Epithelial cell of proximal tubule (primary cell): ENCODE results near the gene GARIN5A. TPM values are rescaled to one million over a fixed set of nuclear protein-coding genes. Genes with fewer than 3 reads are reported as not detected.
A peak's percentile ranks its signal among the peaks of the same experiment; 100 is the strongest.
"Not testable (repeated sequence)": the region's sequence is repeated elsewhere in the genome, so short reads cannot be mapped to it uniquely, and the experiment has no call there.

ENCODE experiments used
- DNase-seq: peaks from one replicate; pipeline ENCODE4 v3.0.0-alpha.2; 2011; ENCODE audit warnings: low read depth
- H3K4me3 ChIP-seq: 2 replicates; pipeline ENCODE4 v1.5.1; 2011; ENCODE audit warnings: low read depth, mild to moderate bottlenecking, low read length
- total RNA-seq: library from RNA; depleted of rRNA; stranded (reverse); fragments of >200 nt; gene quantifications from 2 replicates; pipeline ENCODE4 v1.2.3, GENCODE V29; 2015
- TF ChIP-seq, protein P1 (sequence below): conservative IDR thresholded peaks from 2 replicates; pipeline ENCODE4 v1.5.1; 2012; ENCODE audit warnings: low read depth, mild to moderate bottlenecking, low read length

GARIN5A gene
- total RNA-seq, 1 donor from 2014 or later = 0.69 TPM

DNA sequence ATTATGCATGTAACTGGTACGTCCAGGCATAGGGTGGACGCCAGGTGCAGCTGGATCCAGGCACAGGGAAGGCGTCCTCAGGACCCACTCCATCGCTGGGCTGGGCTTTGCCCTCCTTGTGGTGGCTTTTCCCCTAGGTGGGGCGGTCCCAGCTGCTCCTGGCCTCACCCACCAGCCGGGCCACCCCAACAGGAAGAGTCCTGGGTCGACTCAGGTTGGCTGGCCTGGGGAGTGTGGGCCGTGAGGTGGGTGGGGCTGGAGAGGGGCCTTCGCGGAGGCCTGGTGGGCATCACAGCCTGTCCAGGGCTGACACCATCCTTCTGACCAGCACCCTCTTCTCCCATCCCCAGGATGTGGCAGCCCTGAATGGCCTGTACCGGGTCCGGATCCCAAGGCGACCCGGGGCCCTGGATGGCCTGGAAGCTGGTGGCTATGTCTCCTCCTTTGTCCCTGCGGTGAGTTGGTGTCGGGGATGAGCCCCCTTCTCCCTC lies 3.2 kb upstream of the GARIN5A start:
- TF ChIP-seq, protein P1, sequence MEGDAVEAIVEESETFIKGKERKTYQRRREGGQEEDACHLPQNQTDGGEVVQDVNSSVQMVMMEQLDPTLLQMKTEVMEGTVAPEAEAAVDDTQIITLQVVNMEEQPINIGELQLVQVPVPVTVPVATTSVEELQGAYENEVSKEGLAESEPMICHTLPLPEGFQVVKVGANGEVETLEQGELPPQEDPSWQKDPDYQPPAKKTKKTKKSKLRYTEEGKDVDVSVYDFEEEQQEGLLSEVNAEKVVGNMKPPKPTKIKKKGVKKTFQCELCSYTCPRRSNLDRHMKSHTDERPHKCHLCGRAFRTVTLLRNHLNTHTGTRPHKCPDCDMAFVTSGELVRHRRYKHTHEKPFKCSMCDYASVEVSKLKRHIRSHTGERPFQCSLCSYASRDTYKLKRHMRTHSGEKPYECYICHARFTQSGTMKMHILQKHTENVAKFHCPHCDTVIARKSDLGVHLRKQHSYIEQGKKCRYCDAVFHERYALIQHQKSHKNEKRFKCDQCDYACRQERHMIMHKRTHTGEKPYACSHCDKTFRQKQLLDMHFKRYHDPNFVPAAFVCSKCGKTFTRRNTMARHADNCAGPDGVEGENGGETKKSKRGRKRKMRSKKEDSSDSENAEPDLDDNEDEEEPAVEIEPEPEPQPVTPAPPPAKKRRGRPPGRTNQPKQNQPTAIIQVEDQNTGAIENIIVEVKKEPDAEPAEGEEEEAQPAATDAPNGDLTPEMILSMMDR = no peak
- no peak overlapping the region for H3K4me3 ChIP-seq
- no peak for DNase-seq

DNA sequence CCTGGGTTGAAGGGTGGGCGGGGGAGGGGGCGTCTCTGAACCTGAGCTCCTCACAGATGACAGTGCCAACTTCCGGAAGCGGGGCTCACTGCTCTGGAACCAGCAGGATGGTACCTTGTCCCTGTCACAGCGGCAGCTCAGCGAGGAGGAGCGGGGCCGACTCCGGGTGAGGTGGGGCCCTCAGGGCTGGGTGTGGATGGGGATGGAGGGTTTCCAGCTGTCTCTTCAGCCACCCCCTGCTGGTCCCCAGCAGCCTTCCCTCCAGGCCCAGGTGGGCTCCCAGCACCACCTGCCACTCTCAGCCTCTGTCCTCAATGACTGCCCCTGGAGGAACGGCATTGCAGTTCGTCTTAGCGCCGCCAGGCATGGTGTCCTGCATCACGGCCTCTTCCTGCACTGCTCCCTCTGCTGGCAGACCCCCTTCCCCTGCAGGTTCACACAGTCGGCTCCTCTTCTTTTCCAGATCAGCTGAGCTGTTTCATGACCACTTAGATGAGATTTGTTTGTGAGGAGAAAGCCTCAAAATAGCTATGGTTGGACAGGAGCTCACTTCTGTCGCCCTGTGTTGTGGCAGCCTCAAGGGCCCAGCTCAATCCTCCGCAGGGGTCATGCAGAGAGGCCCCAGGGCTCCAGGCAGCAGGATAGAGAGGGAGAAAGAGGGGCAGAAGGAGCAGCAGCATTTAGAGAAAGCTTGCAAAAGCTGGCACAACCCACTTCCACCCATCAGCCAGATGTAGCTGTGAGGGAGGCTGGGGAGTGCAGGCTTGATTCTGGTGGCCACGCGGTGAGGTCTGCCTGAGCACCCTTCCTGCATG lies 2.5 kb upstream of the GARIN5A start:
- no peak overlapping the region for H3K4me3 ChIP-seq
- DNase-seq = no peak
- TF ChIP-seq, protein P1 = peak; percentile 53

DNA sequence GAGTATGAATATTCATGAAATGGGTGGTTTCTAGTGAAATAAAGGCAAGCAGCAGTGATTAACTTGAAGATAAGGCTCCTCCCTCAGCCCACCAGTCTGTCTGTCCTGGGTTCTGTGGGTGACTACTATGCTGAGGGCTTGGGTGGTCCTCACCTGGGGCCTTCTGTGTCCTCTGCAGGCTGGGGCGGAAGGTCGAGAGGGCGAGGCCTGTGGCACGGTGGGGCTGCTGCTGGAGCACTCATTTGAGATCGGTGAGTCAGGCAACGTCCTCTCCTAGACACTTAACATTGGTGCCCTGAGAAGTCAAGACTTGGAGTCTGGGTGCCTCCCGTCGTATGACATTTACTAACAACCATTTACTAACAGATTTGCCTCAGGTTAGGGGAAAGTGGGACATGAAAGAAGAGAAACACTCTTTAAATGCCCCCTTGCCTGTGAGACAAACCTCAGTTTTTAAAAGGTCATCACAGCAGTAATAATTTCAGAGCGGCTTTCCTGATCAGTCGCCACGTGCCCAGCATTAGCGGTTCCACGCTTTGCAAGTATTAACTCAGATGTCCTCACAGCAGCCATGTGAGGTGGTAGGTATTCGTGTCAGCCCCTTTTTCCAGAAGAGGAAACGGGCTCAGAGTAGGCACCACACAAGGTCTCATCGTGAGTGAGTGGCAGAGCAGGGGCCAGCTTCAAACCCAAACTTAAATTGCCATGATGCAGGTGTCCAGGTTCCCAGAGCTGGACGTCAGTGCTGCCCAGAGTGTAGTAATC lies 1.3 kb upstream of the GARIN5A start:
- H3K4me3 ChIP-seq = no peak overlapping the region
- DNase-seq = no peak
- TF ChIP-seq, protein P1 = no peak

DNA sequence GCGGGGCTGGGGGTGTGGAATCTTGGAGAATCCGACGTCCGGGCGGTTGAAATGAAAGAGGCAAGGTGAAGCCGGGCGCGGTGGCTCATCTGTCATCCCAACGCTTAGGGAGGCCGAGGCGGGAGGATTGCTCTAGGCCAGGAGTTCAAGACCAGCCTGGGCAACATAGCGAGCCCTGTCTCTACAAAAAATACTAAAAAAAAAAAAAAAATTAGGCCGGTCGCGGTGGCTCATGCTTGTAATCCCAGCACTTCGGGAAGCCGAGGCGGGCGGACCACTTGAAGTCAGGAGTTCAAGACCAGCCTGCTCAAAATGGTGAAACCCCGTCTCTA lies 225 bp upstream of the GARIN5A start:
- peak overlapping the region; percentile 98 for H3K4me3 ChIP-seq
- no peak for DNase-seq
- TF ChIP-seq, protein P1 = no peak

DNA sequence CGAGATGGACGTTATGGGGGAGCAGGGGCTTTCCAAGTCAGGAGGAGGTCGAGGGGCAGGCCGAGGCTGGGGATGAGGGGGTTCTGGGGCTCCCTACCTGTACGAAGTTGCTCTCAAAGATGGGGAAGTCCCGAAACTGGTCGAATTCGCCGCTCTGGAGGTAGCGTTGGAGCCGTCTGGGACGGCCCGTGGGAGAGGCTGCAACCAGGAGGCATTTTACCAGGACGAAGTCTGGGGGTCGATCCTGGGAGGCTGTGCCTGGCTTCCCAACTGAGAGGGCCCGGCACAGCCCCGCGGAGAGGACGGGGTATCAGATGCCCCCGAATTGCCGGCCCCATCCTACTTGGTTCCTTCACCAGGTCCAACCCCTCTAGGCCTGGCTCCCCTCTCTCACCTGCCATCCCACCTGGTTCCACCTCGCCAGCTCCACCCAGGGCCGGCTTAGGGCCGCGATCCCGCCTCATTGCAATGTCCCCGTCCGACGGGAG lies 868 bp downstream of the GARIN5A start:
- H3K4me3 ChIP-seq = peak overlapping the region; percentile 98
- TF ChIP-seq, protein P1 = no peak
- no peak for DNase-seq

DNA sequence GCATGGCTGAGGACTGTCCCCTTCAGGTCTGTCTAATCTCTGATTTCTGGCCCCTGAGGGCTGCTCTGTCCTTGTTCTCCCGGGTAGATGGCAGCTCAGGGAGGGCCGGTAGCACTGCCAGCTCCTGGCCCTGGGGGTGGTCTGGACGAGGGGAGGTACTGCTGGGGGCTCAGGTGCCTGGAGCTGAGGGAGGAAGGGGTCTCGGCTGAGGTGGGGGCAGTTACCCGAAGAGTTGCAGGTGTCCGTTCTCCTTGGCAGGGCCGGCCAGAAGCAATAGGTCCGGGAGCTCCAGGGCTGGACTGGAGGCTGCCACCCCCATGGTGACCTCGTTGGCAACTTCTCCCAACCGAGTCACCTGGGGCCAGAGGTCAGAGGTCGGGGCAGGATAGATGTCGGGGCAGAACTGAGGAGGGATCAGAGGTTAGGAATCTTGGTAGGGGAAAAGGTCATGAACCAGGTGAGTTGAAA lies 1.5 kb downstream of the GARIN5A start:
- DNase-seq = no peak
- no peak overlapping the region for H3K4me3 ChIP-seq
- TF ChIP-seq, protein P1 = no peak

DNA sequence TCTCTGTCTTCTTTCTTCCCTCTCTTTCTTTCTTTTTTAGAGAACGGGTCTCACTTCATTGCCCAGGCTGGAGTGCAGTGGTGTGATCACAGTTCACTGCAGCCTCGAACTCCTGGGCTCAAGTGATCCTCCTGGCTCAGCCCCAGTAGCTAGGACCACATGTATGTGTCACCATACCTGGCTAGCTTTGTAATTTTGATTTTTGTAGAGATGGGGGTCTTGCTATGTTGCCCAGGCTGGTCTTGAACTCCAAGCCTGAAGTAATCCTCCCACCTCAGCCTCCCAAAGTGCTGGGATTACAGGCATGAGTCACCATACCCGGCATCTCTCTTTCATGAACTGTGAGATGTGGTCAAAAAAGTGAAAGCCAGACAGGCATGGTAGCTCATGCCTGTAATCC lies 3.3 kb downstream of the GARIN5A start:
- not testable (repeated sequence) for DNase-seq, H3K4me3 ChIP-seq
